HG02938 (cell line): ENCODE data around the gene TSPAN14.
"Not testable (repeated sequence)": the region's sequence is repeated elsewhere in the genome, so short reads cannot be mapped to it uniquely, and the experiment has no call there.

ENCODE experiments used
- ATAC-seq: cut with Tn5 transposase; IDR thresholded peaks from one replicate; pipeline ENCODE4 v1.9.1; 2021; ENCODE audit warnings: mild to moderate bottlenecking, moderate library complexity; ENCODE audit not compliant: unreplicated experiment

The TSPAN14 gene, protein sequence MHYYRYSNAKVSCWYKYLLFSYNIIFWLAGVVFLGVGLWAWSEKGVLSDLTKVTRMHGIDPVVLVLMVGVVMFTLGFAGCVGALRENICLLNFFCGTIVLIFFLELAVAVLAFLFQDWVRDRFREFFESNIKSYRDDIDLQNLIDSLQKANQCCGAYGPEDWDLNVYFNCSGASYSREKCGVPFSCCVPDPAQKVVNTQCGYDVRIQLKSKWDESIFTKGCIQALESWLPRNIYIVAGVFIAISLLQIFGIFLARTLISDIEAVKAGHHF

DNA sequence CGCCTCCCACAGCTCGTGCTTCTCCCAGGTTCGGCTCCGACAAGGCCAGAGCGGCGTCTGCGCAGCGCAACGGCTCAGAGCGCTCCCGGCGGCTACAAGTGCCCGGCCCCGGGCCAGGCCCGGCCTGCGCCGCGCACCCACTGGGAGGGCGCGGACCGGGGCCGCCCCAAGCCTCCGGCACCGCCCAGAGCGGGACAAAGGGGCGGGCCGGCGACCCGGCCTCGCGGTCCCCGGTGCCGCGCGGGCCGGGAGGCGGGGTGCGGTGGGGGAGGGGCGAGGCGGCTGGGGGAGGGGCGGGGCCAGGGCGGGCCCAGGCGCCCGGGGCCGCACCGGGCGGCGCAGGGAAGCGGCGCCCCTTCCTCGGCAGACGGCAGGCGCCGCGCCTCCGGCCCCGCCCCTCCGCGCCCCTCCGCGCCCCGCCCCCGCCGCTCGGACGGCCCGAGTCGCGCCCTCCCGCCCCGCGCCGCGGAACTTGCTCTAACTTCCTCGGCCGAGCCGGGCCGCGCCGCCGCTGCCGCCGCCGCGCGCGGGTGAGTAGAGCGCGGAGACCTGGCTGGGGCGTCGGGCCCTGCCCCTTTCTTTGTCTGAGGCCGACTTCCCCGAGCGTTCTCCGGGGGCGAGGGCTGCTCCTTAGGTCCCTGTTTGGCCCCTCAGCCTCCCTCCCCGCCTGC is at the start of gene TSPAN14:
TSPAN14 (plus strand) TSS at position 469 of the 671 bp plus-strand sequence. CDS start 34,924 bp downstream, outside the sequence.
- peak; percentile 40 for ATAC-seq

DNA sequence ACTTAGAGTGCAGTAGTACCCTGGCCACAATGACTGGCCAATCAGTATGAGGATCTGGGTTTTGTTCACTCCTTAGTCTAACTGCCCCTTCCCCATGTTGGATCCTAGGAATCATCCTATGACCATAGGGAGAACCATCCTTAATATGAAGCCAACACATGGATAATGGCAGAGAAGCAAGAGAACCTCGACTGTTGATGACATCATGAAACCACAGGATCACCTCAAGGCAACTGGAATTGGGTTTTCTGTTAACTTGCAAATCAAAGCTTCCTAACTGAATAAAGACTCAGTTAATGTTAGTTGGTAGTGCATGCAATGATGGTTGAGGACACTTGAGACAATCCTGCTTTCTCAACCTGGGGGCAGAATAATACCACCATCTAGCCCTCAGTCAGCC is 49.1 kb upstream of the TSPAN14 start:
- no peak for ATAC-seq

DNA sequence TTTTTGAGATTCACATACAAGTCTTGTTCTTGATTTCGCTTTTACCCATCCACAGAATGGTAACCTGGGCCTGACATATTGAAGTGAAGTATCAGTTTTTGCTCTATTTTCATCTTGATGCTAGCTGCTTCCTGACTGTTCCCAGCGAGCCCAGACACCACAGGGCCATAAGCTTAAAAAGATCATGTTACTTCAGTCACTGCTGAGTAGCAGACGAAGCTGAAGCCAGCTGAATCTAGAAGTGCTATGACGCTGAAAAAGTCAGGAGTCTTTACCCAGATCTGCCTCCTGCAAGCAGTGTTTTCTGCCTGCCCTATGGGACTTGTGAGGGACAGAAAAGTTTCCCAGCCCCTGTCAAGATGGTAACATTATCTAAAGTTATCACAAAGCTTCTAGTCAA is 48.5 kb upstream of the TSPAN14 start:
- ATAC-seq = no peak

DNA sequence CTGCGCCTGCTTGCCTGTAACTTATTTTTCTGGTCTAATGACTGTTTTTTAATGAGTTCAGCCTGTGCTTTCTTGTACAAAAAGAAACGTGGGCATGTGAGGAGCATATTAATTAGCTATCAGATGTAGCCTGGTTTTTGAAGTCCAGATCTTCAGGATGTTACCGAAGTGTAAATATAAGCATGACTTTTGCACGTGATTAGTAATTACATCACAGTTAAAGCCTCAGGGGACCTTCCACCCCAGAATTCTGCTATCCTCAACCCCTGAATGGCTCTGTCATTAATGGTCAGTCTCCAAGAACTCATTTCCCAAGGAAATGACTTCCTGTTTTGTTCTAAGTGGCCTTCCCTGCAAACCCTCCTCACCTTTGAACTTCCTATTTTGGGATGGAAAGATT is 47.9 kb upstream of the TSPAN14 start:
- ATAC-seq = no peak

DNA sequence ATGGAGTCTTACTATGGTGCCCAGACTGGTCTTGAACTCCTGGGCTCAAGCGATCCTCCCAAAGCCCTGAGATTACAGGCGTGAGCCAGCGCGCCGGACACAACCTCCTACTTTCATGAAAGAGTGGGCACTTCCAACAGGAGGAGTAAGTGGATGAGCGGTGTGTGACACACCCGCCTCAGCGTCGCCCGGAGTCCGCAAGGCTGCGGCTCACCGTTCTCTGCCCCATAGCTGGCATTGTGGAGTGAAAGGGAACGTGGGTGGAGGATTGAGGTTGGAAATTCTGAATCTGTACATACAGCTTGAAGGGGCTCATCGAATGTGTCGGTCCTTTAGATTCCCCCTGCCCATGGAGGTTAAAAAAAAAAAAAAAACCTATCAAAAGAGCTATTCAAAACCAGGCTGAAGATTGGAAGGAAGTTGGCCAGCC is 46.3 kb upstream of the TSPAN14 start:
- ATAC-seq = peak; percentile 28

DNA sequence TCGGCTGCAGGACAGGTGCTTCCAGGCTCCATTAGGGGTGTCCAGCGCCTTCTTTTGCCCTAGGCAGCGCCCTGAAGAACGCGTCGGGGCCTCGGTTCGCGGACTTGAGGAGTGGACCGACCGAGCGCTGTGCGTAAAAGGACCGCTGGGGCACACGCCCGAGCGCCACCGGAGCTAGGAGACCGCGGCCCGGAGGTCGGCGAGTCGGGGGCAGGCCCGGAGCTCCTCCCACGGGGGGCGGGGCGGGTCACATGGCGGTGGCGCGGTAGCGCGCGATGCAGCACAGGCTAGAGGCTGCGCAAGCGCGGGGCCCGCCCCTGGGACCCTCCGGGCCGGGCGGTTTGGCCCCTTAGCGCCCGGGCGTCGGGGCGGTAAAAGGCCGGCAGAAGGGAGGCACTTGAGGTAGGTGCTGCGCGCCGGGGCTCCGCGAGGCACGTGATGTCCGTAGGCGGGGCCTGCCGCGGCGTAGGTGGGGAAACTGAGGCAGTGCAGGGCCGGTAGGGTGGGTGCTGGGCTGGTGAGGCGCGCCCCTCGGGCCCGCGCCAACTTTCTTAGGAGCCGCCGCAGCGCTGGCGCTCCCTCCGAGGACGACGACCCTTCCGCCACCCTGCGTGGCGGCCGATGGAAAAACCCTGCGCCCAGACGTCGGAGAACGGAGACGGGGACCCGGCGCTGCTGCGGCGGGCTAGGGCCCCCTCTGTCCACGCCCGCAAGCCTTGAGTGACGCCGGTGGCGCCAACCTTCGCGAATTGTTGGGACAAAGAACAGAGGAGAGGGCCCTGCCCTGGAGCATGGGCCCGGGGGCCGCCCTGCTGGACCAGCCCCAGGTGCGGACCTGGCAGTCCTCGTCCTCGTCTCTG is 45.6 kb upstream of the TSPAN14 start, which contains the start of gene PRXL2A:
PRXL2A (plus strand) TSS at position 310 of the 860 bp plus-strand sequence. CDS start 11,917 bp downstream, outside the sequence.
- peak; percentile 83 for ATAC-seq

DNA sequence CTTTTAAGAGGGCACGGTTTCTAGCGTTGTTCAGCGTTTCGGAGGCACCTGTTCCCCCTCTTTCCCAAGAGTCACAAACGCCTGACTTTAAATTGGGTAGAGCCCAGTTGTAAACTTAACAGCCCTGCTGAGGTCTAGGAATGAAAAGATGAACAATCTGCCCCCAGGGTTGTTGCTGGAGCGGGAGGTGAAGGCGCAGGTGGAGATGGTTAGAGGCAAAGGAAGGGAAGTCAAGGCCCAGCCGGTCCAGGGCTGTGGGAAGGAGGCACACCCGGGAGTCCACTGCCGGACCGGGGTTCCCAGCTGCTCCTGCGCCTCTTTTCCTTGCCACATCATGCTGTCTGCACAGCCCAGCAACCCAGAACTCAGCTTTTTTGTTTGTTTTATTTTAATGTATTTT is 45.0 kb upstream of the TSPAN14 start:
- no peak for ATAC-seq

DNA sequence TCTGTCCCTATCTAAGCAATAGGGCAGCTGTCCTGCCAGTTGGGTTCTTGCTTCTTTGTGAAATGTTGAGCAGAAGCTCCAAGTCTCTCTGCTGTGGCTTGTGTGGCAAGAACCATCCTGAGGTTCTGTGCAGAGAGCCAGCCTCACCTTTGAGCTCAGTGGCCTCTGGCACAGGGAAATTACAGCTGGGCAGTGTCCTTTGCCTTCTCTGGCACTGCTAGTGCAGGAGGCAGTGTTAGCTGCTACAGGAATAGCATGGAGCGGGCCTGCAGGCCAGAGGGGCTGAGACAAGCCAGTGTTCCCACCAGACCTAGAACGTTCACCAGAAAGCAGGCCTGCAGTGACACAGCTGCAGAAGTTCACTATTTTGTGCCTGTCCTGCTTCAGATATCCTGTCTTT is 44.0 kb upstream of the TSPAN14 start:
- no peak for ATAC-seq

DNA sequence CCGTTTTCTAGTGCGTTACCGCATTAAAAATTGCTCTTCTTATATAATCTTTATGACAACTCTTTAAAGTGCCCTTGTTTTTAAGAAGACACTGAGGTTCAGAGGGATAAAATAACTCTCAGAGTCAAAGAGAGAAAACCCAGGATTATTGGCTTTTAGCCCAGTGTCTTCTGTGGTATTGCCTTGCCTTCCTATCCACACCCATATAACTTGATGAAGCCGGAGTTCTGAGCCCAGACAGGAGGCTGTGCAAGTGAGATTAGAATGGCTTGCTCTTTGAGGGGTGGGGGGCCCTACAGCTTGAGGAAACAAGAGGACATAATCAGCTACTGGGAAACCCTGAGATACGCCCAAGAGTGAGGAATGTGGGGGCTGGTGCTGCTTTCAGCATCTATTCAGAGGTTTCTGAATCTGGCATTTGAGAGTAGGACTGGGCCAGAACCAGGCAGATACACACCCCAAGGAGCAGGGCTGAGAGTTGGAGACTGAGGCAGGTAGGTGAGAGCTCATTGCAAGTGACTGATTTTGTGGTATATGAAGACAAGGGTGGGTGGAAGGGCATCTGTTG is 43.4 kb upstream of the TSPAN14 start:
- ATAC-seq = no peak

DNA sequence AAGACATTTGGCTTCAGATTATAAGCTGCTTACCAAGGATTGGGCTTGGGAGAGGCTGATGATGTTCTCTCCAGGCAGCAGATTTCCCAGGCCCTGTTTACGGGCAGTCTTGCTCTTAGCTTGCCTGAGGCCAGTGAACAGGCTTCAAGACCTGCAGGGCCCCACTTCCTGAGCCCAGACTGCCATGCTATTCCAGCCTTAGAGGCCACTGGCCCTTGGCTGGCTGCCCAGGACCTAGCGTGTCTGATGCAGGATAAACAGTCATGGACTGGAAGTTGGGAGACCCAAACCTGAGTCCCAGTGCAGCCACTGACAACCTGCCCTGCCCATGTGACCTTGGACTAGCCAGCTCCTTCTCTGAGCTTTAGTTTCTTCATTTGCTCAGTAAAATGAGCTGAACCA is 42.8 kb upstream of the TSPAN14 start:
- ATAC-seq = no peak

DNA sequence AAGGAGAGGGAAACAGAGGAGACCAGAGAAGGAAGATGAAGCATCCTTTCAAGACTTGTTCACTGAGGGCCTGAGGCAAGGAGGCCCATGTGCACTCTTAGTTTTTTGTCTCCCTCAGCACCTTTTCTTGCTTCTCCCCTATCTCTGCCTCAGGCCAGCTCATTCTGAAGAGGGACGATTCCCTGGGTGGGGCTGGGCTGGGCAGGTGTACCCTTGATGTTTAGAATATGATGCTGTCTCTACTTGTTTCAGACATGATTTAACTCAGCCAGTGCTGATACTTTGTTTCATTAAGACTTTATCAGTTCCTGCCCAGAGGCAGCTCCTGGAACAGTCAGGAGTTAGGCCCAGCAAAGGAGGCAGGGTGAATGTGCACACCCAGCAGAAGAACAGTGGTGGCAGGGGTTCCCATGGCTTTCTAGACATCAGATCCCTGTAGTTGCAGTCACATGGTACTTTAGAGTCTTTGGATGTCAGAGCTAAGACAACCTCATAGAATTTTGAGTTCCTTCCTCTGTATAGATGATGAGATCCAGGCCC is 42.4 kb upstream of the TSPAN14 start:
- no peak for ATAC-seq

DNA sequence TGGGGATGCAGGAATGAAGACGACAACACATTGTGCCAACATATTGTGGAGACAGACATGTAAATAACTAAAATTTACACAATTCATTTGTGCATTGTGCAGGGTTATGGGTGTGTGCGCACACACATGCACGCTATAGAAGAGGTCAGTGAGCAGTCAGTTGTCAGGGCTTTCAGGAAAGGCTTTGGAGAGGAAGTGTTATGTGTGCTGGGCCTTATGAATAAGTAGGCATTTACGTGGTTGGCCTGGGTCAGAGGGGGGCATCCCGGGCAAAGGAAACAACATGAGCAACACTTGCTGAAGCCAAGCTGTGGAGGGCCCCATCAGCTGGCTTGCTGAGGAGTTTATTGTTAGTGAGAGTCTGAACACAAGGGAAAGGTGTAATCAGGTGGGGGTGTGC is 41.6 kb upstream of the TSPAN14 start:
- no peak for ATAC-seq

DNA sequence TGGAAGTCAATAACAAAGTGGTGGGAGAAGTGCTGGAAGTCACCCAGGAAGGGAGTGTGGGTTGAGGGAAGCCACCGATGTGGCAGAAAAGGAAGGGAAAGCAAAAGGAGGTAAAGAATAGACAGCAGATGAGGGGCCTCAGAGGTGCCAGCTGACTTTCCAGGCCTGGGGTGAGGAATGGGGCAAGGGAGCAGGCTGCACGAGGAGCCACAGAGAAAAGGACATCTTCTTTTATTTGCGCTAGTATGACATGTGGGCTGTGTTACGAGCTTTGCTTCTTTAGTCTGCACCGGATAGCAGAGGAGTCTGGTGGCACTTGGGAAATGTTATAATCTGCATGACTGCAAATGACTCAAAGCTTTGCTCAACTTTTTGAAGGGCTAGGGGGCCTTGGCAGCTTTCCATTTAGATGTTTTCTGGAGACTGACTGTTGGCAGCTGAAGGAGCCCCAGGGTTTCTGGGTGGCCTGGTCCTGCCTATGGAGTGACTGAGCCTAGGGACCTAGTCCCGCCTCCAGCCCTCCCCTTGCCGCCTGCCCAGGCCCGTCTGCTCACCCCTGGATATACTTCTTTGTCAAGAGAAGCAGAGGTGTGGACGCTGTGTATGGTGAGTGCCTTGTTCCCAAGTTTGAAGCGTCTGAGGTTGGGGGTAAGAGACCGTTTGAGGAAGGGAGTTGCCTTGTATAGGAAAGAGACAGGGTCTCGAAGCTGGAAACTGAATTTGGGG is 40.7 kb upstream of the TSPAN14 start:
- no peak for ATAC-seq

DNA sequence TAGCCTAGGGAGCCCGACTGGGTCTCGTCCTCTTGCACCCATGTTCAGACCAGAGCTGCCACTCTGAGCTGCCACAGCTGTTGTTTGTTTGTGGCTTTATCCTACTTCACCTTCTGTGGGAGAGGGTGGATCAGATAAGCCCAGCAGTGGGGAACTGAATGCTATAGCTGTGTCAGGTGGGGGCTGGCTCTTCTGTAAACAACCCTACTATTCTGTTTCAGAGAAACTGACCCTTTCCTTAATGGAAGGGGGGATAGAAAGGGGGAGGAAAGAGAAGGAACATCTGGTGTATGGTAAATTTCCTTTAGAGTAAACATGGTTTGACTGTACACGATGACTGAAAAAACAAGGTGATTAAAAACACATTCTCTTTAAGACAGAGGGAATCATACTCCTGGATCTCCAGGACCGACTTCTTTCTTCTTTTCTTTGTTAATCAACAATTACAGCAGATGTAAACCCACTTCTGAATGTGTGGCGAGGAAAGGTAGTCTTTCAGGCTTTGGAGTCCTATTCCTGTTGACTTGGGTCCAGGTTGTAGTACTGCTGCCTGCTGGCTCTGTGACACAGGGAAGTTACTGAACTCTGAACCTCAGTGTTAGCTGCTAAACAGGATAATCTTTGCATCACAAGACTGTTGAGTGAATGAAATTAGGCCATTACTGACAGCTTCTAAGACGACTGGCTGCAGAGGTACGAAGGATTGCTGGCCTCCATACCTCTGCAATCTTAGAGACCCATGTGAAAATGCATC is 39.8 kb upstream of the TSPAN14 start:
- no peak for ATAC-seq

DNA sequence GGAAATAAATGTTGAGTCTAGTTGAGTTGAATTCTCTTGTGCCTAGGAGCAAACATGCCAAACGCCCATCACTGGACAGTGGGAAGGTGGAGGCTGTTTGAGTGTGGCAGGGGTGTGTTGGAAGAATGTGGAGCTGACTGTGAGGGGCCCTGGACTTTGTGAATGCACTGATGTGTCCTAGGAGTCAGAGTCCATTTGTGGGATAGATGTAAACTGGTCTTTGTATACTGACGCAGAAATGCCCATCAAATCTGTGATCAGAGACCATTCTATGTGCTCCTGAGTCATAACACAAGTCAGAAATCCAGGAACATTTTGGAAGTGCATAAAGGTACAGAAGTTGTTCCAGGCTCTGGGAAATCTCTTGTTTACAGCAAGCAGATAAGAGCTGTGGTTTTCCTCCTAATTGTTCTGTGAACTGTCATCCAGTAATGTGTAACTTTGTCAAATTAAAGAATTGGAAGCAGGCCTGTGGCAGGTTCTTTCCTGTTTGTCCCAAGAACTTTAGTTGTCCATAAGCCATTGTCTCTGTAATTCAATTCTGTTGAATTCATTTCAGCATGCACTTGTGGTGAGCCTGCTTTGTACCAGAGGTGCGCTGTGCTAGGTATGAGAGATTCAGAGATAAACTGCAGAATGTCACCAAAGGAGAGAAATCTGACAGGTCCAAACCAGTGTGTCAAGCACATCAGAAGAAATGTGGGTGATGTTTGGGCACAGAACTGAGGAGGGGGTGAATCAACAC is 38.2 kb upstream of the TSPAN14 start:
- ATAC-seq = no peak

DNA sequence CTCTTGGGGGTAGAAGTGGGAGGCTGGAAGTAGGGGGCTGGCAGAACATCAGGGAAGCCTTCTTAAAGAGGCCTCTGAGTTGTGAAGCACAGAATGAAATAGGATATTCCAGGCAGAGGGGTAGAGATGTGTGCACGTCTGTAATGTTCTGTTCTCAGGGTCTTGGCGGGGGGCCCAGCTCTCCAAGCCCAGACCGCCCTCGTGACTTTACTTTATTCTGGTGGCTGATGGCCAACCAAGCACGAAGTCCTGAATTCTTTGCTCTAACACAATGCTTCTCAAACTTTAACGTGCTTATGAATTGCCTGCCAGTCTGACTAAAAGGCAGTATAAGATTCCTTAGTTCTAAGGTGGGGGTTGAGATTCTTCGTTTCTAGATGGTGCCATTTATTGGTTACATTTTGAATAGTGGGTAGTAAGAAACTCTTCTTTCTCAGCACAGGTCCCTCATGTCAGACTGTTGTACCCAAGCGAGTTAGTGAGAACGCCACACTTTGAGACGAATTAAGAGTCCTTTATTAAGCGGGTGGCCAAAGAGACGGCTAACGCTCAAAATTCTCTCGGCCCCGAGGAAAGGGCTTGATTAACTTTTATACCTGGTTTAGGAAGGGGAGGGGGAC is 37.5 kb upstream of the TSPAN14 start:
- ATAC-seq = no peak

DNA sequence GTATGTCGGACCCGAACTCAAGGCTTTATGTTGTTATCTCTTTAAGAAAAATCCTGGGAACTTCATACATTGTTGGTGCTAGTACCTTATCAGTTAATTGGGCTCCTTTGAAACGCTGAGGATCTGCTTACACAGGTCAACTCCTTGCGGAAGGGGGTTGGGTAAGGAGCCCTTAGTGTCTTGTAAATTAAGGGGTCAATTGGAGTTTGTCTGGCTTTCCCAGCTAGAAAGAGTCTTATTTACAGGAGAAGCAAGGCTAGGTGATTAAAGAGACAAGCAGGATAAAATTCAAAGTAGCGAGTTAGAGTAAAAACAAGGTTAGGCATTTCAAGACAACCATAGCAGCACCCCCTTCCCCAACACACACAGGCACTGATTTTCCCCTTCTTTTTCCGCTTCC is 36.9 kb upstream of the TSPAN14 start:
- not testable (repeated sequence) for ATAC-seq

DNA sequence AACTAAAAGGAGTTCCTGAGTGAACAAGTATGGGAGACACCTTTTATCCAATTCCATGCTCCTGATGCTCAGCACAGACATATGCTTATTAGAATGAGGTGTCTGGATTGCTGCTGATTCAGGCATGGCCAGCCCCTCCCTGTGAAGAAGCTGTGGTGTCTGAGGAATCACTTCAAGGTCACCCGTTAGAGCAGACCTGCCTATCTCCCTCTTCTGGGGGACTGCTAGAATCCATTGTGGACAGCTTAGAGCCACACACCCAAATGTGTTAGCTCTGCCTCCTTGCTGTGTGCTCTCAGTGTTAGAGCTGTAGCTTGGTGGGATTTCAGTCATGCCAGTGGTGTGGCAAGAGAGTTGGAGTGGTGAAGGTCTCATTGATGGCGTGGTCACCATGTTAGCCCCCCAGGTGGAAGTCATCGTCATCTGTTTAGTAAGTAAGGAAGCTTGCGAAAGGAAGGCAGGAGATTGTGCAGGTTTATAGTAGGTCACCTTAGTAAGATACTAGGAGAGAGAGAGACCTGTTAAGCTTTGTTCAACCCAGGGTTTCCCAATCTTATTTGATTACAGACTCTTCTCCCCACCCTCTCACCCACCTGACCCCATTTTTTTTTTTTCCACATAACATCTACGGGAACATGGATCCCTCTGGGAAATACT is 32.9 kb upstream of the TSPAN14 start:
- peak; percentile 13 for ATAC-seq
